Femur (tissue), 1 donor: ENCODE measurements around the gene SPSB4.

Experiments
- DNase-seq: peaks from one replicate; pipeline ENCODE4 v3.0.0-alpha.2; 2017

Gene SPSB4

DNA sequence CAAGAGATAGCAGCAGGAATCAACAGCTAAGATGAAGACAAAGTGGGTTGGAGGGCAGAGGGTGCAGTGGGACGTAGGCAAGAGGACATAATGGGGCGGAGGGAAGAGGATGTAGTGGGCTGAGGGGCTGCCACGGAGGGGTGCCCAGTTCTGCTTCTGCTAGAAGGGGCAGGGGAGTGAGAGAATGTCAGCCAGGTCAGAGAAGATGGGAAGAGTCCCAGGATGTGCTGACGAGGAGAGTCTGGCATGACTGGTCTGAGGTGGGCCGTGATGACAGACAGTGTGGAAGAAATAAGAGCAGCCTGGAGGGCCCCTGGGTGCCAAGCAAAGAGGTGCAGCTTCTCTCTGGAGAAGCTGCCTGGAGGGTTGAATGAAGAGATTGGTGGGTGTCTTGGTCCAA lies 4.0 kb downstream of the SPSB4 start:
- peak; percentile 8 for DNase-seq

DNA sequence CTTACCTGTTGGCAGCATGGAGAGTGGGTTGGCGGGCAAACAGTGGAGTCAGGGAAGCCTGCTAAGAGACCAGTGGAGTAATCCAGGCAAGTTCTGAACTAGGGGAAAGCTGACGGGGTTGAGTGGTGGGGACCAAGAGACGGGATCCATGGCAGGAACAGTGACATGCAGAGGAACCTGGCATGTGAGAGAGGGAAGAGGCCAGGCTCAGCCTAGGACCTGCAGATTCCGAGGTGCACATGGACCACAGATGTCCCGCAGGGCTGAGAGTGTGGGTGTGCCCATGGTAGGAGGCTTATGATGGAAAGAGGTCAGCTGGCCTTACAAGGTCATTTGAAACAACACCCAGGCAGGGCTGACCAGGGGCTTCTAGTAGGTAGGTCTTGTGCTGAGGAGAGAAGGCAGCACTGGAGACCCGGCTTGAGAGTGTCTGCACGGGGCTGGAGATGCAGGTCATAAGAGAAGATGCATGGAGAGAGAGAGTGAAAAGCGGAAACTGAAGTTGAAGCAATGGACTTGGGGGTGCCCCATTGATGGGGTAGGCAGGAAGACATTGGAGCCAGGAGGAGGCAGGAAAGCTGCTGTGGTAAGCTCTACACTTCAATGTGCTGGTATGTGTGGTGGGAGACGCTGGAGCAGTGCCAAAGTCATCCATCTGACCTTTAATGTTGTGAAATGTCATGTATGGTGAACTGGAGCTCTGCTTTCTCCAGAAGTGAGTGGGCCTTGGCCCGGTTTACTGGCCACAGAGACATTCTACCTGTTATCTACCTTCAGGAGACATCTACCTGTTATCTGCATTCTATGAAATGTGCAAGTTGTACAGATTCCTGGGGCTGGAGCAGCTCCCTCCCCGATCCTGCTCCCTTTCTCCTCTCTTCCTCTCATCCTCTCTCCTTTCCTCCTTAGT lies 4.6 kb downstream of the SPSB4 start:
- peak; percentile 8 for DNase-seq

DNA sequence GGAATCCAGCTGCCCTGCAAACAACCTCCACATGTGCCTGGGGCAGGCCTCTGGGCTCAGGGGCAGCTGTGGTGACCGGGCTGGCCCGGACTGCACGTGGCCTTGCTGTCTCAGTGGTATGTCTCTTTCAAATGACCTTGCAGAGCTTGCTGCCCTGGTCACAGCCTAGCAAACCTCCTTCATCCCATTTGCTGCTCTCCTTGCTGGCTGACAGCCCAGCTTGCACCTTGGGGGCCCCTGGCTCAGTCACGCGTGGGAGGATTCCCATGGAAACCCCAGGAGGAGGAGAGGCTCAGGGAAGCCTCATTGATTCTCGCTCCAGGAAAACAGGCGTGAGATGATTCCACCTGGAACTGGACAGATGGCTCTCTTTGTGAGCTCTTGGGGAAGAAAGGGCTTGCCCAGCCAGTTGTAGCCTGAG lies 5.6 kb downstream of the SPSB4 start:
- peak; percentile 25 for DNase-seq

DNA sequence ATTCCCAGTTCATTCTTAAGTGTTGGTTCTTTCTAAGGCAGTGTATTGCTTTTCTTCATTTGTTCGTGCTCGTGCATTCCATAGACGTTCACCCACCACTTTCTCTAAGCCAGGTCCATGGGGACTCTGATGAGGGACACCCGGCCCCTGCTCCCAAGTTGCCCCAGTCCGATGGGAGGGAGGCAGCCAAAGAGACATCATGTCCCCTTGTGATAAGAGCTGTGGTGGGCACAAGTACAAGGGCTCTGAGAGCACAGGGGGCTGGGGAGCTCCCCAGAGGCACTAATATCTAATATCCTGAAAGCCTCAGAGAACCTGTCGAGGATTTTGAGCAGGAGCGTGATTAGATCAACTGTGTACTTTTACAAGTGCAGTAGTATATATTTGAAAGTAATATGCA lies 6.3 kb downstream of the SPSB4 start:
- peak; percentile 5 for DNase-seq

DNA sequence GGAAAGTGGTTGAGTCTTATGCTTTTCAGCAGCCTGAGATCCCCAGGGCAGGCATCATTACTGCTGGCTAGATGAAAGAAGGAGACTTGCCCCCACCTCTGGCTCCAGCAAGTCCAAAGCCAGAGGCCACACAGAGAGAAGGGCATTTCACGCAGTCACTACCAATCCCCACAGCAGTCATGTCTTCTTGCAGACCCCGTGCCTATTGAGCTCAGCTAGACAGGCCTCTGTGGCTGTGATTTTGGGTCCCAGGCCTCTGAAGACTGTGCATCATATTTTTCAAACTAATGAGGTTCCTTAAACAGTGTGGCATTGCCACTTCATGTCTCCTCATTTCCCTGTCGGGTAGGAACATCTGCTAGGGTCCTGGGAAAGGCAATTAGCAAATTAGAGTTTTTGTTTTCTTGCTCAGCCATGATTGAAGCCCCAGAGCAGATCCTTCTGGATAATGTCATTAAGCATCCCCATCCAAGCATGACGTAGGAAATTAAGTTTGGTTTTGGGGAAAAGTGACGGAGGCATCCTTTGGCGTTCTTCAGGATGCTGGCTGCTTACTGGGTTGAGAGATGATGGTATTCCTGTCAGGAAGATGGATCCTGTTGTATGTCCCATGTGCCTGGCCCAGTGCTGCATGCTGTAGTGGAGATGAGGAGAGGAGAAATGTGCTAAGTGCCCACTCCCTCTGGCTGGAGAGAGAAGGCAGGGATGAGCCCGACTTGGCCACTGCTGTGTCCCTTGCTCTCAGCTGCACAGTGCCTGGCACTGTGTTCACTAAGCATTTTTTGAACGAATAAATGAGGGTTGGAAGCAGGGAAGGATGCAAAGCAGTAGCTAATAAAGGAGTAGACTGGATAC lies 7.0 kb downstream of the SPSB4 start:
- DNase-seq: peak; percentile 11

DNA sequence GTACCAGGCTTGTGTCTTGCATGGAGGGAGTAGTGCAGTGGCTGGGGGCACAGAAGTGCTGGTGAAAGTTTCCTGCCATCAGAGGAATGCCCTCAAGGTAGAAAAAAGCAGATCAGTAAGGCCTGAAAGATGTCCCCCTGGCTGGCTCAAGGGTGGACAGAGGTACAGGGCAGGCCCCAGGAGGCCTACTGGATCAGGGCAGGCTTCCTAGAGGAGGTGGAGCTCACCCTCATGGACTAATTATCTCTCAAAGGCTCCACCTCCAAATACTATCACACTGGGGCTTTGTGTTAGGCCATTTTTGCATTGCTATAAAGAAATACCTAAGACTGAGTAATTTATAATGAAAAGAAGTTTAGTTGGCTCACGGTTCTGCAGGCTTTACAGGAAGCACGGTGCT lies 7.8 kb downstream of the SPSB4 start:
- peak; percentile 11 for DNase-seq

DNA sequence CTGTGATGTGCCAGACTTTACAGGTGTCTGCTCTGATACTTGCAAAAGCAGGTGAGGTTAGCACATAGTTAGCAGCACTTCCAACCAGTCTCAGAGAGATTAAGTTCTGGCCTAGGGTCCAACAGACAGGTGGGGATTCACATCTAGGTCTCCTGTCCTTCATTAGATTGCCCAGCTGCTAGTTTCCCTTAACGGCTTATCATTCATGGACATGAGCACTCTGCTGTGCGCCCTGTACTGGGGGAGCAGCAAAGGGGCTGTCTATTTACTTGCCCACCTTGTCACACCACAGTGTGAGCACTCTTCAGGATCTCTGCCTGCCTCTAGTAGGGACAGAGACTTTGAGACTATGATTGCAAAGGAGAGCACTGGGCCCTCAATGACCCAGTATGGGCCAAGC lies 8.7 kb downstream of the SPSB4 start:
- DNase-seq: peak; percentile 4

DNA sequence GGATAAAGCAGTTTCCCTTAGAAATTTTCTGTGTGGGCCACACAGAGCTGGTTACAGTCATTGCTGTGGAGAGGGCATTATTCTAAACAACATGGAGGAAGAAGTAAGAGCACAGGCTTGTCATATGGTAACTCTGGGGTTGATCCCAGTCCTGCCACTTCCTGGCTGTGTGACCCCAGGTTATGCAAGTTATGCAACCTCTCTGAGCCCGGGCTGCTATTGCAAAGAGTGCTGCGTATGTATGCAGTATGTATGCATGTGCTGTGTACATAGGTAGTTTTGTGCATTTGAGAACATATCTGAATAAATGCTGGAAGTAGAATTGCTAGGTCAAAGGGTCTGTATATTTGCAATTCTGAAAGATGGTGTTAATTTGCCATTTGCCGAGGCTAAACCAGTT lies 9.2 kb downstream of the SPSB4 start:
- peak; percentile 10 for DNase-seq

DNA sequence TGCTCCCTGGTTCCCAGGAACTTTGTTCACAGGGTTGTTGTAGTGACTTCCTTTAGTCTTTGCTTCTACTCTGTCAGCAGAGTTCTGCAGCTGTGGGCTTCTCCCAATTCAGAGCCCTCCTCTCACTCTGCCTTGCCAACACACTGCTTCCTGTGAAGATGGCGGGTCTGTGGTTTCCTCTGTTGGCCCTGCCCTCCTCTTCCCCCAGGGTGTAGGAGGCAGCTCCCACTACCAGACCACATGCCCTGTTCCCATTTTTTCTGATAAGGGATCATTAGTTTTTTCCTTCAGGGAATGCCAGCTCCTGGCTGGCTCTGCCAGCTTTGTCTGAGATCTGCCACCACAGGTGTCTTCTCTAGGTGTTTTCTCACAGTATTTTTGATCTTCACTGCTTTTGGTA lies 12.7 kb downstream of the SPSB4 start:
- DNase-seq: peak; percentile 32

DNA sequence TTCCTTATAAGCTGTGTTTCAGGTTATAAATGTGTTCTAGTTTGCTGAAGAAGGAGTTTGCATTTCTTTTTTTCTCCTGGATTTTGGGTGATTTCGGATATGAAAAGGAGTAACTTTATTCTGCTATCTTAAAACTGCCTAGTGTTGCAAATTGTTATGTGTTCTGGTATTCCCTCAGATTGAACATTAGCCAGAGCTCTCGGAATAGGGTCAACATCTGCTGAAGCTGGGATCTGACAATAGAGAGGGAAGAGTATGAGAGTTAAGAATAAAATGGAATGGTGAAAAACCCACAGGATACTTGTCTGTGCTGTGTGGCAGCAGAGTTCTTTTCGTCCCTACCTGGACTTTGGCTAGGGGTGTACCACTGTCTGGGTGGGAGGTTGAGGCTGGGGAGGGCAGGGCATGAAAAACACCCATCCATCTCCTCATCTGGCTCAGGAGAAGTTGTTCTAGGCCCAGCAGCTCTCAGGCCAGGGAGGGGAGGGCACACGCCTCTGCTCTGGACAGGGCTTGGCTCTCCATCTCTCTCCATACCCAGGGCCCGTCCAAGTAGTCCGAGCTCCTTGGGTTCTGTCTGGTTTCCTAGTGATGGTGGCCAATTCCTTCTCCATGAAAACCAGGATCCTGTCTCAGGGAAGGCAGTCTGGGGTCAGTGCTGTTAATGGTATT lies 13.2 kb downstream of the SPSB4 start:
- DNase-seq: peak; percentile 22

DNA sequence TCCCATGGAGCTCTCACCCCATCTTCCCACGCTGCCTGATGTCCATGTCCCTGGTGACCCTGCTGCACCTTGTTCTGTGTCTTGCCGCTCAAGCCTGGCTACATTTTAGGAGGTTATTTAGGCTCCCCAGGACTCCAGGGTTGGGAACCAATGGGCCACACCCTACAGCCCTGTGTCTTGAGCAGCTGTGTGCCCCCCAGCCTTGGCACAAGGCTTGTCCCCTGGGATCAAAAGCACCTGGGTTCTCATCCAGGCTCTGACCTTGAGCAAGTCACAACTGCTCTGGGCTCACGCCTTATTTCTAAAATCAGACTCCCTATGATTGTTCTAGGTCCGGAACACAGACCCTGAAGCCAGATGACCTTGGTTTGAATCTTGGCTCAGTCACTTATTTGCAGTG lies 14.1 kb downstream of the SPSB4 start:
- DNase-seq: peak; percentile 11

DNA sequence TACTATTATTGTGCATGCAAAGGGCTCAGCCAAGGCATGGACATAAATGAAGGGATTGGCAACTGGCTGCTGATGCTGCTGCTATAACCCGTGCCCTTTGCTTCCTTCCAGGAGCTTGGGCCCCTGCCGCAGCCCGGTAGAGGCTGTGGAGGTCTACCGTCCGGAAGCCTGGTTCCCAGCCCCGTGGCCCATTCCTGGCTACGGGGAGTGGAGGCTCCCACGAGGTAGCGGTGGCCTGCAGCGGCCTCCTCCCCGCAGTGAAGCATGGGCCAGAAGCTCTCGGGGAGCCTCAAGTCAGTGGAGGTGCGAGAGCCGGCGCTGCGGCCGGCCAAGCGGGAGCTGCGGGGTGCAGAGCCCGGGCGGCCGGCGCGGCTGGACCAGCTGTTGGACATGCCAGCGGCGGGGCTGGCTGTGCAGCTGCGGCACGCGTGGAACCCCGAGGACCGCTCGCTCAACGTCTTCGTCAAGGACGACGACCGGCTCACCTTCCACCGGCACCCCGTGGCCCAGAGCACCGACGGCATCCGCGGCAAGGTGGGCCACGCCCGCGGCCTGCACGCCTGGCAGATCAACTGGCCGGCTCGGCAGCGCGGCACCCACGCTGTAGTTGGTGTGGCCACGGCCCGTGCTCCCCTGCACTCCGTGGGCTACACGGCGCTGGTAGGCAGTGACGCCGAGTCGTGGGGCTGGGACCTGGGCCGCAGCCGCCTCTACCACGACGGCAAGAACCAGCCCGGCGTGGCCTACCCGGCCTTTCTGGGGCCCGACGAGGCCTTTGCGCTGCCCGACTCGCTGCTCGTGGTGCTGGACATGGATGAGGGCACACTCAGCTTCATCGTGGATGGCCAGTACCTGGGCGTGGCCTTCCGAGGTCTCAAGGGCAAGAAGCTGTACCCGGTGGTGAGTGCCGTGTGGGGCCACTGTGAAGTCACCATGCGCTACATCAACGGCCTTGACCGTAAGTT lies 15.0 kb downstream of the SPSB4 start:
- peak; percentile 8 for DNase-seq

DNA sequence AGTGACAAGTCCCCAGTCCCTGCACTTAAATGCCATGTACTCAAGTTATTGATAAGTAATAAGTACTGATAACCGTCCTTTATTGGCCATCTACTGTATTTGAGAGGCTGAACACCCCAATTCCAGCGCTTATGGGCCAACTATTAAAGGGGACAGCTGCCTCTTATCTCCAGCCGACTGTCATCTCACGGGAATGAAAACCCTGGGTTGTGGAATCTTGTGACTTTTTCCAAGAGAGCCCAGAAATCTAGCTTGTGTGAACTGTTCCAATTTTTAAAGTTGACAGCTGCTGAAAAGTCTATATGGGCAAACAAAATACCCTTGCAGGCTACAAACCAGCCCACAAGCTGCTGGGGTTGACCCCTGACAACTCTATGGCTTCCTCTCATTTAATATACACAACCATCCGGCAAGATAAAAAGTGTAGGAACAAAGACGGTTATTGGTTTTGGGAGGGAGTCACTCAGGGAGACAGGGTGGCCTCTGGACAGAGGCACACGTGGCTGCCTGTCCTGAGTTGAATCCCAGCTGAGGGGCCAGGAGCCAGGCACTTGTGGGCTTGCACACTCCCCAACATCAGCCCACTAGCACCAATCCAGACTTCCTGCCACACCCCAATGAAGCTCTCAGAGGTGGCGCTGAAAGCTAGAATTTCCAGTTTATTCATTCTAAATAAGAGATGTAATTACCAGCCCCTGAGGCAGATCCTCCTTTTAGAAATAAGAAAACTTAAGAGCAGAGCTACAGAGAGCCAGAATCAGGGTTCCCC lies 16.2 kb downstream of the SPSB4 start:
- DNase-seq: peak; percentile 3

DNA sequence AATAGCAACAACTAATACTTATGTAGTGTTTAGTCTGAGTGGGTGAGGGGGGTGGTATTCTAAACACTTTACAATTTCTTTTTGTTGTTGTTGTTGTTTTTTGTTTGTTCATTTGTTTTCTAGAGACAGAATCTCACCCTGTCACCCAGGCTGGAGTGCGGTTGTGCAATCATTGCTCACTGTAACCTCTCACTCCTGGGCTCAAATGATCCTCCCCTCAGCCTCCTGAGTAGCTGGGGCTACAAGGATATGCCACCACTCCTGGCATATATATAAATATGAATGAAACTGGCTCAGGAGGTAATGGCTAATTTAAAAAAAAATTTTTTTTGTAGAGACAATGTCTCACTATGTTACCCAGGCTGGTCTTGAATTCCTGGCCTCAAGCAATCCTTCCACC lies 19.1 kb downstream of the SPSB4 start:
- no peak for DNase-seq

DNA sequence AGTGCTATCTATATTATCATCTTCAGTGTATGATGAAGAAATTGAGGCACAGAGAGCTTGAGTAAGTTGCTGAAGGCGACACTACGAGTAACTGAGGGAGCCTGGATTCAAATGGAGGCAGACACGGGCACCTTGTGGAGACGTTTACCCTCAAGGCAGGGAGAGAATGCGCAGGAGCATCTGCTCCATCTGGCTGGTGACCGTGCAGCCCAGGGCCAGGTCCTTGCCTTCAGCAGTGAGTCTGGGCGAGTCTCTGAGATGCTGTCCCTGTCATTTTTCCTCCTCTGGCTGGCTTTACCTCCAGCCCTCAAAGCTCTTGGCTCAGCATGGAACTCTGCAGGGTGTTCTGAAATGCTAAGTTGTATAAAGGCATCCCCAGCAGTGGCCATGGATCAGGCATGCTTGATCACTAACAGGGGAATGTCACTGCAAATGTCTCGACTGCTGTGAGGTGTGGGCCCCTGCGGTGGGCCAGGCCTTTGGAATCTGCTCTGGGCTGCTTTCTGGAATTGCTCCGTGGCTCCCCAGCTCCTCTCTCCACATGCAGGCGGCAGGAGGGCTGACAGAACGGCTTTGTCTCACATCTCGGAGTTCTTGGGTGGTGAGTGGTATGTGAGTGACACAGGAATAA lies 19.7 kb downstream of the SPSB4 start:
- DNase-seq: no peak

DNA sequence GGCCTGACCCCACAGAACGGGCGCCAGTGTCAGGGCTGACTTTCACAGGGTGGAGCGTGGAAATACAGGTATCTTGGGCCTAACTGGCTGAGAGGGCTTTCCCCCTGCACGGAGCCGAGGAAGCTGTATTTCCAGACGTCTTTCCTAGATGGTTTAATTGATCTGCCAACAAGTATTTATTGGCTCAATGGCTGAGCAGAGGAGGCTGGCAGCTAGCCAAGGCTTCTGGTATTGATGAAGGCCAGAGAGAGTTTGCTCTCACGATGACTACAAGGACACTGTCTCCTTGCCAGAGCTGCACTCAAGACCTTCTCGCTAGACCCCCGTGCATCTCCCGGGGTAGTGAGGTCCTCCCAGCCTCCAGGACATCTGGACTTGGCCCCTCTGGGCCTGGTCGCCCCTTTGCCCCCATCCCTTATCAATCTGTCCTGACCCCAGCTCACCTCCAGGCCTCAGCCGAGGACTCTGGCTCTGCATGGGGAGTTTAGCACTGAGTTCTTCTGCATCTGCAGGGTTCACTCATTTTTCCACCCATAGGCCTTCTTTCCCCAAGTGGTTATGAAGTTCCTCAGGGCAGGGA lies 20.6 kb downstream of the SPSB4 start:
- no peak for DNase-seq

DNA sequence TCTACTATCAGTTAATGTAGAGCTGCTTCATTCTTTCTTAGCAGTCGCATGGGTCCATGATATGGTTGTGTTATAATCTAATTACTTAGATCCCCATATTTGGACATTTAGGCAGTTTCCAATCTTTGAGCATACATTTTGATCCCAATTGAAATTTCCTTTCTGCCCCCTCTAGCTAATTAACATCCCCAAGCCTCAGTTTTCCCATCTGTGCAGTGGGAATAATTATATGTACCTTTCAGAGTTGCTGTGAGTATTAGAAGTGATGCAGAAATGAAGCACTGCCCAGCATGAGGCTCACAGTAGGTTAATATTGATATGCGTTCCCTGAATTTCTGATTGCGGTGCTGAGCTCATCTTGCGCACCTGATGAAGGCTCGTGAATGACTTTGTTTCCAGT lies 21.8 kb downstream of the SPSB4 start:
- DNase-seq: no peak

DNA sequence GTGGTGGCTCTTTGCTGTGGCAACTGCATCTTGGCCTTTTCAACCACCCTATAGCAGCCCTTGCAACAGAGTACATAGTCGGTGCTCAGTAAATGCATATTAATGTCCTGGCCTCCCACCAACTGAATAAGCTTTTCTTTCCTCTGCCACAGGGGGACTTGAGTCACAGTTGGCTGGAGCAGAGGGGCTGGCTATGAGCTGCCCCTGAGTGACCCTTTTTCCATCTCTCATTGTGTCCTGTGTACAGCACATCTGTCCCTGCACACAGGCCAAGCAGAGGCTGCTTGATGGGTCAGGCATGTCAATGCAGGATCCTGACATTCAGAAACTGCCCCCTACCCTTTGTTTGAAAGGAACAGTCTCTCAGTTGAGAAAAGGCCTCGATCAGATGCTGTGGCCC lies 22.4 kb downstream of the SPSB4 start:
- DNase-seq: no peak

DNA sequence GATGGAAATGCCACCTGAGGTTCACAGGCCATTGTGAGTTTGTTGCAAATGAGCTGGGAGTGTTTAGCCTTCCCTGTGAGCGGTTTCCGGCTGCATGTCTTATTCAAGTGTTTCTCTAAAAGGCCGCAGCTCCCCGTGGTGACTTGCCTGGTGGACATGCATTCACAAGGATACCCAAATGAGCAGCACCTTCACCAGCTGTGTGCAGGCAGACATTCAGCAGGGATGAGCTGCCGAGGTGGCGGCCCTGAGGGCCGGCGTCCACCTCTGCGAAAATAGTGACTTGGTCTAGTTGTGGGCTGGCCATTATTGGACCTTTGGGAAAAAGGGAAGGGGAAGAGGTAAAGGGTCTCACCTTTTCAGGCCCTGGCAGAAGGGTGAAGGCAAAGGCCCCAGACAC lies 23.4 kb downstream of the SPSB4 start:
- DNase-seq: no peak

DNA sequence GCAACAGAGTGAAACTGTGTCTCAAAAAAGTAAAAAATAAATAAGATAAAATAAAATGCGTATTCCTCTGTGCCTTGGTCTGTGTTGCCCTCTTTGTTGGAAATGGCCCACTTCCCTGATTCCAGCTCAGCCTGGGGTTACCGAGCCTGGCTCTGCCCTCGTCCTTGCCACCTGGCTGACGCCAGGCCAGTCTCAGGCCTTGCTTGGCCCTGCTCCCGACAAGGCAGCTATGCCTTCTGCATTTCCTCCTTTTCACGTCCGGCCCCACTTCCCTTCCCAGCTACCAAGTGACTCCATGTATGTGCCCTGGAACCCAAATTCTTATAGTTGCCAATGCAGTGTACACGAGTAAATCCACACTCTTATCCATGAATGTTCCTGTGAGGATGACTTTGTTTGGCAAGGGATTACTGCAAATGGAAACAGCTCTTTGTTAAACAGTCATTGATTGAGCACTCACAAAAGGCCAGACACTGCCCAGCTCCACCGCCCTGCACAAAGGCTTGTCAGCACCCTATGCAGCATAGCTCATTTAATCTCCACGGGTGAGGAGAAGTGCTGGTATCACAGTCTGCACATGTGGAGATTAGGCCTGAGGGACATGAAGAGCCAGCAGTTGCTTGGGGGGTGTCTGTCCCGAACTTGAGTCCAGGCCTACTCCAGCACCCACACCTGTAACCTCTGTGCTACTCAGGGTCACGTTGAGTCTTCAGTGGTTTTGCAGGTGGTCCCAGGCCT lies 25.1 kb downstream of the SPSB4 start:
- no peak for DNase-seq
